HG03575 (cell line): Measurements from ENCODE around the gene AUNIP.

Source experiments
- ATAC-seq: cut with Tn5 transposase; IDR thresholded peaks from one replicate; pipeline ENCODE4 v1.9.1; 2021; ENCODE audit not compliant: unreplicated experiment, insufficient number of reproducible peaks, low FRiP score; ENCODE audit errors: extremely low read depth

Gene AUNIP

GRCh38 chr1:25803368-25803767, 55.9 kb downstream of the AUNIP start:
- no peak for ATAC-seq

DNA sequence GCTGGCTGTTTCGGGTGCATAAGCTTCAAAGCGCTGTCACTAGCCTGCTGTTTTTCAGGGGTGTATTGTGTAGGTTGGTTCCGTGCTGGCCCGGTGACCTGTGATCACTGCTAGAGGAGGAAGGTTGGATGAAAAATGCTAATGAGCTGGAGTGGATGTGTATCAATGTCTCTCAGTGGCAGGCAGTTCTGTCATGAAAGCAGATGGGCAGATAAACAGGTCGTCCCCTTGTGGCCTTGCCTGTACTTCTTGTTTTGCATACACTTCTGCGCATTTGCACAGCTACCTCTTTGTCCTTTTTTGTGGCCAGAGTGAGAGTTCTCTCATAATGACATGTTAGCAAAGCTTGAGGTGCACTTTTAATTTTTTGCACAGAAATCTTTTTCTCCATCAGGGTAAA, 56.3 kb downstream of the AUNIP start:
- ATAC-seq: no peak

DNA sequence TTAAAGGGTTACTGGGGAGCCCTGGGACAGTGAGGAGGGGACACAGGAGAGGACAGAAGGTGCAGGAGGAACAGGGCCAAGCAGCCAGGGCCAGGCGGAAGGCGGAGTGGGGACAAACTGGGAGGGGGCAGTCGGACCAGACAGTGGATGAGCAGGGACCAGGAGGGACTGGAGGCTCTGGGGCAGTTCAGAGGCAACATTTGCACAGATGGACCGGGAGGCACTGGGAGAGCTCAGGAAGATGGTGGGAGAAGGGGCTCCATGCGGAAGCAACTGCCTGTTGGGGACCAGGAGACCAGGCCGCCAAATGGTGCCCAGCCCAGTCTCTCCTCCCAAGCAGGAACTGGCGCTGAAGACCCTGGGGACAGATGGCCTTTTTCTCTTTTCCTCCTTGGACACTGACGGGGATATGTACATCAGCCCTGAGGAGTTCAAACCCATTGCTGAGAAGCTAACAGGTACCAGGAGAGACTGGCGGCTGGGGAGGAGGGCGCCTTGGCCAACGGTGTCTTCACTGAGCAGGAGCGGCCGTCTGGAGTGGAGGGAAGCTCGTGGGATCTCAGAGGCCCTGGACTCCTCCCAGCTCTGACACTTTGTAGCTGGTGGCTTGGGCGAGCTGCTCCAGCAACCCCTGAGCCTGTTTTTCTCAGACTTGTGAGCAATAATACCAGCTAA, 58.4 kb downstream of the AUNIP start:
- no peak for ATAC-seq

- no peak for ATAC-seq
Observed at GRCh38 chr1:25799935-25800702, 59.1 kb downstream of the AUNIP start, which contains the start of gene SELENON. Gene SELENON, plus strand, starts transcription at chr1:25800193. Its CDS starts 38 bp downstream, at chr1:25800231.

GRCh38 chr1:25799352-25799934, 59.8 kb downstream of the AUNIP start:
- ATAC-seq: no peak

DNA sequence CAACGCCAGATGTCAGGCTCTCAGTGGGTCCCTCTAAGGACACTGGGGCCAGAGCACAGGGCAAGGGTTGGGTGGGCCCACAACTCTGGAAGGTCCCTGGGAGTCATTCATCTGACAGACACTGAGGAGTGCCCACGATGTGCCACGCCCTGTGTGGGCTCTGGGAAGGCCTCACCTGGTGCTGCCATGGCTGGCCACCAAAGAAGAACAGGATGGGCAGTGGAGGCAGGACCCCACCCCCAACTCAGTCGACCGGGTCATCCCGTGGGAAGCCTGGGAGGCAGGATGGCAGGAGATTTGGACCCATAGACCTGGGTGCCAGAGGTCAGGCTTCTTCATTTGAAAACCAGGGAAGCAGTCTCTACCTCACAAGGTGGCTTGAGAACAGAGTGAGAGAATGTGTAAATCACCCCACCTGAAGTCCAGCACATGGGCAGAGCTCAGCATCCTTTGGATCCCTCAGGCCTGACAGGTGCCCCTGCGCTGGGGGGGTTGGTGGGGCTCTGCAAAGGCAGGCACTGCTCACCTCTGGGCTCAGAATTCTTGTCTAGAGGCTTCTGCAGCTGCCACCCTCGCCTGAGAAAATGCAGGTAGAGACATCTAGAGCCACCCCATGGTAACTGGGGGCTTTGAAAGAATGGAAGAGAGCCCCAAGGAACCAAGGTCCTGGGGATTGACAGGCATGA, 60.4 kb downstream of the AUNIP start:
- ATAC-seq: no peak

DNA sequence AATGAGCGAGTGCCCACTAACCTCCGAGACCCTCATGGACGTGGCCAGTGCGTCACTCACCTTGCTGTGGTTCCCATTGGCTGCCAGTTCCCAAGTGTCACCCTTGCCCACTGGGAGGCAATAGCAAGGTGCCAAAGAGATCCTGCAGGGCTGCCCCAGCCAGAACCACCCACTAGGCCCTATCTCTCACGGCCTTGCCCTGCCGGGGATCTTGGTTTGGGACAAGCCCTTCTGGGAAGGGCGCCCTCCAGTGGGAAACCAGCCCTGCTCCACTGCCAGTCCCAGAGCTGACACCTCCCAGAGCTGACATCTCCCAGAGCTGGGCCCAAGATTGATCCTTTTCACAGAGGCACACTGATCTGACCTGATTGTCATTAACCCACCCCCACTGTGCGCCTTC, 61.3 kb downstream of the AUNIP start:
- no peak for ATAC-seq

GRCh38 chr1:25796811-25797458, 62.3 kb downstream of the AUNIP start:
- ATAC-seq: no peak

DNA sequence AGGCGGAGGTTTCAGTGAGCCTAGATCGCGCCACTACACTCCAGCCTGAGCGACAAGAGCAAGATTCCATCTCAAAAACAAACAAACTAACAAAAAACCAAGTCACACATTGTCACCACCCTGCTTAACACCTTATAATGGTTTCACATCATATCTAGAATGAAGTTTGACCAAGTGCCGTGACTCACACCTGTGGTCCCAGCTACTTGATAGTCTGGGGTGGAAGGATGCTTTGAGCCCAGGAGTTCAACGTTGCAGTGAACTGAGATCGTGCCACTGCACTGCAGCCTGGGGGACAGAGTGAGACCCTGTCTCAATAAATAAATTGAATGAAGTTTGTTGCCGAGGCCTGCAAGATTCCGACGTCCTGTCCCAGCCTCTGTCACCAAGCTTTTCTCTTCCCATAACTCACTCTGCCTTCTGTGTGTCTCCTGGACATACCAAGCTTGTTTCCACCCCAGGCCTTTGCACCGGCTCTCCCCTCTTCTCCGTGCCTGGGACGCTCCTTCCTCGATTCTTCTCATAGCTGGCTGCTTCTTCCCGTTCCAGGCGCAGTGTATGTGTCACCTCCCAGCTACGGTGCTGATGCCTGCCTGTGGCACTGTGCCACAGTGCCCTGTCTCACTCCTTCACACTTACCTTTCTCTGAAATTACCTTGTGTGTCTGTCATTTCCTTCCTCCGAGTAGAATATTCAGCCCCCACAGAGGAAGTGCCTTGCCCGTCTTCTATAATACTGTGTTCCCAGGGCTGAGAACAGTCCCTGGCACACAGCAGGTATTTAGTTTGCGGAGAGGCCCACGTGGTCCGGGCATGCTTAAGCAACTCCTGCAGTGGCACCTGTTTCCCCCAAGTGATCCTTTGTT, 63.1 kb downstream of the AUNIP start:
- ATAC-seq: no peak

DNA sequence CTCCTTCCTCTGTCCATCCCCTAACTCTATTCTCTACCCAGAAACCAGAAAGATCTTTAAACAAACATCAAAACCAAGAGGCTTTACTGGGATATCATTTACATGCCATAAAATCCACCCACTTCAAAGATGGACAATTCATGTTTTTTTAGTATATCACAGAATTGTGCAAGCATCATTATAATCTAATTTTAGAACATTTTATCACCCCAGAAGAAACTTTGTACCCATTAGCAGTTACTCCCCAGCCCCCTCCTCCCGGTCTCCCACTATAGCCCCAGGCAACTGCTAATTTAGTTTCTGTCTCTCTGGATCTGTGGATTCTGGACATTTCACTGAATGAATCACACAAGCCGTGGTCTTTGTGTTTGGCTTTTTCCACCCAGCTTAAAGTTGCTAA, 64.0 kb downstream of the AUNIP start:
- no peak for ATAC-seq

DNA sequence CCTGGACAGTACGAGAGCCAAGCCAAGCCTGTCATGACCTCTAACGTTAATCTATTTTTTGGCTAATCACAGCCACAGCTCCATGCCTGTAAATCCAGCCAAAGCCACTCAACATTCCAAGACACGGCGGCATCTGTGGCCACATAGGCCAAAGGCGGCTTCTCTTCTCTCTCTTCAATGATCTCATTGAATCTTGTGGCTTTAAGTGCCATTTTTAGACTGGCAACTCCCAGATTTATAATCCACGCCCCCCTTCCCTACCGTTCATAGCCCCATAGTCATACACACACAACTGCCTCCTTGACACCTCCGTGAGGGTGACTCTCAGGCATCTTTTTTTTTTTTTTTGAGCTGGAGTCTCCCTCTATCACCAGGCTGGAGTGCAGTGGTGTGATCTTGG, 64.9 kb downstream of the AUNIP start:
- no peak for ATAC-seq

- no peak for ATAC-seq
Observed at GRCh38 chr1:25793585-25794170, 65.6 kb downstream of the AUNIP start.

DNA sequence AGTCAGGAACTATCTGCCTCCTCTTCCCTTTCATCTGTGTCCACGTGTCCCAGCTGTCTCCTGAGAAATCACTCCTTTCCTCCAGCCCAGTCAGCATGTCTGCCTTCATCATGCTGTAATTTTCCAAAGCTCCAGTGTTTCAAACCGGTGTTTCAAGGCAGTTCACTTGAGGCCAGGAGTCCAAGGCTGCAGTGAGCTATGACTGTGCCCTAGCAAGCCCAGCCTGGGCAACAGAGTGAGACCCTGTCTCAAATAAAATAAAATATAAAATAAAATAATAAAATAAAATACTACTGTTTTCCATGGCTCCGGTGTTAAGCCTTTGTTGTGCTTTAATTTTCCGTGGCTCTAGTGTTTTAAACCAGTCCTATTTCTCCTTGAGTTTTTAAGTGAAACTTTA, 67.1 kb downstream of the AUNIP start:
- no peak for ATAC-seq

GRCh38 chr1:25790472-25790871, 68.8 kb downstream of the AUNIP start:
- no peak for ATAC-seq

DNA sequence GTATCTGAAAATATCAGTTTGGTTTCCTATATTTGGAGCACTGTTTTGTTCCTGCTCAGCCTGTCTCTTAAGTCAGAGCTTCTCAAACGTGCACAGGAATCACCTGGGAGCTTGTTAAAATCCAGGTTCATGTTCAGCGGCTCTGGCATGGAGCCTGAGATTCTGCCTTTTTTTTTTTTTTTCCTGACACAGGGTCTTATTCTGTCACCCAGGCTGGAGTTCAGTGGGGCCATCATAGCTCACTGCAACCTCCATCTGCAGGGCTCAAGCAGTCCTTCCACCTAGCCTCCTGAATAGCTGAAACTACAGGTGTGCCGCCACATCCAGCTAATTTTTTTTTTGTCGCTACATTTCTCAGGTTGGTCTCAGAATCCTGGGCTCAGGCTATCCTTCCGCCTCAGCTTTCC, 71.5 kb downstream of the AUNIP start:
- no peak for ATAC-seq

- no peak for ATAC-seq
Observed at GRCh38 chr1:25786887-25787759, 72.1 kb downstream of the AUNIP start.
